HG03432 (cell line): ENCODE measurements around the gene SNX14.

ENCODE experiments used
- ATAC-seq: cut with Tn5 transposase; IDR thresholded peaks from one replicate; pipeline ENCODE4 v1.9.1; 2021; ENCODE audit warnings: mild to moderate bottlenecking, moderate library complexity; ENCODE audit not compliant: unreplicated experiment

Gene SNX14

DNA sequence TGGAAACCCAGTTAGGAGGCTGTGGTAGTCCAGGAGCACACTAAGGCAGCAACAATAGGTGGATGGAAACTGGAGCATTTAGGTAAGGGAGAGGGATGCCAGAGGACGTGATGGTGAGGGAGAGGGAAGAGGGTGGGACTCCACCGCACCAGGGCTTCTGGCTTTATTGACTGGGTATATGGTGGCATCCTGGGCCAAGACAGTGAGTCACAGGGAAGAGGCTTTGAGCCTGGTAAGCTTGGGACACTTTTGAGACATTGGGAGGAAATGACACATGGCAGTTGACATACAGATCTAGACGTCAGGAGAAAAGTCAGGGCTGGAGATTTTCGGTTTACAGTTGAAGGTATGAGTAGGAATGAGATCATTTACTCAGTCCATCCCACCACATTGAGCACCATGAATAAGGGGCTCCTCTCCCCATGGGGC is 128.9 kb downstream of the SNX14 start:
- no peak for ATAC-seq

DNA sequence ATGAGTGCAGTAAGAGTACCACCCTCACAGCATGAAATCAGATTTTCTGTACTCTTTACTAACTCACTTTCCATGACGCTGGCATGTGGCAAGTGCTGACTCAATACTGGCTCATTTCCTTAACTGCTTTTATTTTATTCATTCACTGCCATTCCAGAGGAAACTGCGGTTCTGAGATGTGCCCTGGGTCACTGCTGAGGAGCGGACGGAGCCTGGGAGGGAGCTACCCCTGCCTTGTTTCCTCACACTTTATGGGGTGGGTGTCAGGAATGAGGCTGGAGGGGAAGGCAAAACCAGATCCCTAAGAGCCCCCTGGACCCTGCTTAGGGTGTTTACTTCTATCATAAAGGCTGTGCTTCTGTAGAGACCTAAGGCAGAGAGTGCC is 129.4 kb downstream of the SNX14 start:
- no peak for ATAC-seq

DNA sequence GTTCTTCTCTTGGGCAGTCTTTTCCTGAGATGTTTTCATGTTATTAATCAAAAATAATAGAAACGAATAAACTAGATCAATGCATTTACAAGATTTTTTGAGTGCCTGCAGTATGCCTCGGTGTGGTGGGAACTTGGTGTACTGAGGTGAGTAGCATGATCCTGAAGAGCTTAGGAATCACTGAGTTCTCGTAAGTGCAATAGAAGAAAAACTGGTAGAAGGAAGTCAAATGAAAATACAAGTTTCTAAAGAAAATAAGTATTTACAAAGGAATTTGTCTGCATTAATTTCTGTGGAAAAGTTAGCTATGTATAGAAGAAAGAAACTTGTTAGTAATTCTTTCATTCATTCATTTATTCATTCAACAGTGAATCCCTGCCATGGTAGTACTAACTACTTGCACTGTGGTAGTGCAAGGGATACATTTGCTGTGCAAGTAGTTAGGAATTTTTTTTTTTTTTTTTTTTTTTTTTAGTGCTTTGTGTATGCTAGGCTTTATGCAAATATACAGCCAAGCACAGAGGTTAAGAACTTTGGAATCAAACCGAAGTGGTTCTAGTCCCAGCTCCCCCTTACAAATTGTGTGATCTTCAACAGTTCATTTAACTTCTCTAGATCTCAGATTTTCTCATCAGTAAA is 129.9 kb downstream of the SNX14 start:
- ATAC-seq: no peak

DNA sequence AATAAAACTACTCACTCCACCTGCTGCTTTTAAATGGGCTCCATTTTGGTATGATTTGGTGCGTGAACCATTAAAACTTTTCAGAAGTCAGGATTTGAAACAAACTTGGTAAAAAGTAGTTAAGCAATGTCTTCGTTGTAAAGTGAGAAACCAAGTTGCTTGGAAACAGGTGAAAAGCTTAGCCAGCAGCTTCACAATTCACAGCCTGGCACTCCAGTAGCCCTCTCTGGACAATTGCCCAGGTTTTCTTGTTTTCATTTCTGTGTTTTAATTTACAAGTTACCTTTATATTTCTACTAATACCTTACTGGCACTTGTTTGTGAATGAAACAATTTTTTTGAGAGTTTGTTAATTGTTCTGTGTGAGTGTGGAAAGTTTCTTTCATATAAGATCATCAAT is 131.0 kb downstream of the SNX14 start:
- no peak for ATAC-seq

DNA sequence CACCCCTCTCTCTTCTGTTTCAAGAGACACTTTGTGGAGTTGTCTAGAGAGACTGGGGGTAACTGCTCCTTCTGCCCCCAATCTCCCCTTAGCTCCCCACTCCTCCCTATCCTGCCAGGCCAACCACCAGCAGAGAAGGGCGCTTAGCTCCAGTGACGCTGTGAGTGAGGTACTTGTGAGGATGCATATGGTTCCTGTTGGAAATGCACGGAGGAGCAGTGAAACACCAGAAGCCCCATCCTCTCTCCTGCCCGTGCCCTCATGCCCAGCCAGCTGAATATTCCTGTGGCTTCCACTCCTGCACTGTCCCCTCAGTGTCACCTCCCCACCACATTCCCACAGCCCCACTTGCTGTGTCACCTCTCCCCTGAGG is 131.9 kb downstream of the SNX14 start:
- ATAC-seq: peak; percentile 7

DNA sequence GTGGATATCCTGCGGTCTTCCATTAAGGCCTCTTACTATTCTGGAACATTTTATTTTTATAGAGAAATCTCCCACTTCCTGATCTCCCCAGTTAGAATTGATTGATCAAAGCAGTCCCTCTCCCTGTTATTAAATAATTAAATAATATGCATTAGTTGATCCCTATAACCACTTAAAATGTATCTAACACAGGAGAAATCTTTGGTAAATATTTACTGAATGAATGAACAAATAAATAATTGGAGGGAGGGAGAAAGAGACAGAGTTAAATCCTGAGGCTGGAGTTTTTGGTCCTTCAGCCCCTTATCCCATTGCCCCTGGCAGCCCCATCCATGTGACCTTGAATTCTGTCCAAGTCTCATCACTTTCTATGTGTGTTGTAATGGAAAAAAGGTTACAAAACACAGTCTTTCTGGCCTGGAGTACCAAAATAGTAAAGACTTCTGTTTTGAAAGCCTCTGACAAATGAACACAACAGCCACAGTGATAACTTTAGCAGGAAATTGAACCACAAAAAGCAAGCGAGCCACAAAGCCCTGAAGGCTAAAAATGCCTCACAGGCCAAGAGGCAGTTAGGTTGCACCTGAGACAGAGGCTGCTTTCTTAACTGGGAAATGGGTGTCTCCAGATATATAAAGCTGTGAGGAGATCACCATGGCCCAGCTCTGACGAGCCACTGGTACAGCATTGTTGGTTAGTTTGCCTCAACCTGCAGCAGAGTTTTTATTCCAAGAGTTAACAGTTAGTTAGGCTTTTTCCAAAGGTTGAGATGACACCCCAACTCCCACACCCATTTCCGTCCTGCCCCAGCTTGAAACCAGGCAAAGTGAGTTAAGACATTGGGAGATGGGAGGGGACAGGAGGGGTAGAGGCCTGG is 132.5 kb downstream of the SNX14 start:
- ATAC-seq: peak; percentile 77

DNA sequence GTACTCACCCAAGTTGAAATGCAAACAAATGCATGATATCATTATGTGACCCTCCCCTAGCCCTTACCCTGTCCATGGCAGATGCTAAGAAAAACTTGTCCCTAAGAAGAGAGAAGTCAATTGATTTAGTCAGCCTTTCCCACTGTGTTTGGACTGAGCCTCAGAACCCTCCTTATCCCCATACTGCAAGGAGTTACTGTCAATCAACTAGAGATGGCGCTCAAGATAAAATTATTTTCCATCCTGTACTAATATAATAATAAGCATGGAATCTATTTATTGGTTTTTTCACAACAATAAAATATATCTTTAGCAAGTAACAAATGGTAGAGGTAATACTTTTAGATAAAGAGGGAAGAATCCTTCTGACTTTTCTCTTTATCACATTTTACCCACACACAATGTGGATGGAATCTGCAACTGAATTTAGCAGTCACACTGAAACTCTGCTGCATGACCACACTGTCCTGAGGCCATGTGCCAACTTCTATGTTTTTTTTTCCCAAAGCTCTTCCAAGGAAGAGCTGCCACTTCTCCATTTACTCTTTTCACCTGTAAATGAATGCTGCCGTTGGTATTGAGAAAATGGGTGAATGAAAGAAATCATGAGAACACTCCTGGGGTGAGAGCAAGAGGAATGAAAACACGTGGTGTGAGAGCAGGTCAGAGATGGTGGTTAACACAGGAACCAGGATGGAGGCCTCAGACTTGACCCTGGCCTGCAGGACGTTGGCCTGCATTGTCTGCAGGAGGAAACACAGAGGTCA is 133.3 kb downstream of the SNX14 start:
- peak; percentile 18 for ATAC-seq

DNA sequence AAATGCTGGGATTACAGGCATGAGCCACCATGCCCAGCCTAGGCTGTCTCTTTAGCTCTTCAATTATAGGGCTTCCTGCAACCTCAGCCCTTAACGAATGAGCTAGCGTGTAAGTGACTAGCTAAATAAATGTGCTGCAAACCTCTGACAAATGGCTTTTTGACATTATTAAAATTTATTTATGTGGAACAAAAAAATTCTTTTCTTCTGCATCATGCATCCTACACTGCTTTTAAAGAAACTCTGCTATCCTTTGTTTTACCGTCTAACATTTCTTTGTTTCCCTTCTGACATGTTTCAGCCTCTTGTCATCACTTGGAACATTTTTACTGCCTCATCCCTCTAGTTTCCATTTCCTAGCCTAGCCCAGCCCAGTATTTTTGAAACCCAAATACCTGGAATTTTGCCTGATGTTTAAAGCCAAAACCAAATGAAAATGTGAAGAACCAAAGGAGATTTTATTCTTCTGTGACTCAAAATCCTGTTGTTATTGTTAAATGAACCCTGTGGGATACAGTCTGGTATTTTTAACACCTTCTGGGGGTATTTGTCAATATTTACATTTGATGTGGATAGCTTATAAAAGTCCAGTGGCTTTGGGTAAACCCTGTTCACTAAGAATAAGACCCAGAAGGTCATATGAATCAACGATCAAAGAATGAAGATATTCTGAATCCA is 134.3 kb downstream of the SNX14 start:
- no peak for ATAC-seq

DNA sequence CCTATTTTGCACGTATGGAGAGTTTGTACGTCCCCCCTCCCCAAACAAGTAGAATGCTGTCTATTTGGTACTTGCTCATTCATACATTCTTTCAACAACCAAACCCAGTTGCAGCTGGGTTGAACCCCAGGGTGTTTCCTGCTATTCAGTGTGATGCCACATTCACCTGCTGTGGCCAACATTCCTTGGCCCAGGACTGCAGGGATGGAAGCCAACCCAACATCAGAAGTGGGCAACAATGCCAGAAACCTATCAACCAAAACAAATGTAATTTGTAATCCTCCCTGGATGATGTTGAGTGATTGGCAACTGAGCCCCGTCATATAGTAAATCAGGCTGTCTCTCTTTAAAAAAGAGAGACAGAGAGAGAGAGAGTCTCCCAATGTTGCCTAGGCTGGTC is 134.9 kb downstream of the SNX14 start:
- ATAC-seq: no peak

DNA sequence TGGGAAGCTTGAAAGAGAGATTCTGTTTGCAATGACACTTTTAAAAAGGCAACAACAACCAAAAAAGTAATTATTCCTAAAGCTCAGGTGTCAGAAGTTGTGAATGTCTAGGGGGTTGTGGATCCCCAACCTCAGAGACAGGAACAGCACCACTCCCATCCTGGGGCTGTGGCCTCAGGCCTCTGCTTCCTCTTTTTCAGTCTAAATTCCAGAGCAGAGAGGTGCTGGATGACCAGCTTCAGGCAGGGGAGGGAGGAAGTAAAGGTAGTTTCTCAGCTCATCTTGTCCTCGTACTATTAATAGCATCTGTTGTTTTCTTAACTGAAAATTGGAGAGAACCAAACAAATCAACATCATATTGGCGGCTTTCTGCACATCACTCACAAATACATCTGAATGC is 135.5 kb downstream of the SNX14 start:
- no peak for ATAC-seq

DNA sequence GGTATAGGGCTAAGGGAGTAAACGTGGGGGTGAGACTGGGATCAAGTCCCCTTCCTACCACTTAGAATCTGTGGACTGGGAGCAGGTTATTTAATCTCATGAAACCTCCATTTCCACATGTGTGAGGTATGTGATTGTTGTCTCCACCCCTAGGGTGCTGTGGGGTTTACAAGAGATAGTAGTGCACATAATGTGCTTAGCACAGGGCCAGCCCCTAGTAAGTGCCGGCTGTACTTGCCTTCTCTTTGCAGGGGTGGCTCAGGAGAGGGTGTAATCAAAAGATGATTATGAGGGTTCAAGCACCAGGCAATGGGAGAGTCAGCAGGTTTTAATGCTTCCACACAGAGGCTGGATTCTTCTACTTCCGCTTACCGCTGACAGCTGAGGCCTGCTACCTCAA is 136.9 kb downstream of the SNX14 start:
- ATAC-seq: no peak
